HG02642 (cell line): ENCODE results near the gene PWWP2B.

Experiments
- ATAC-seq: cut with Tn5 transposase; IDR thresholded peaks from one replicate; pipeline ENCODE4 v1.9.1; 2021; ENCODE audit warnings: mild to moderate bottlenecking; ENCODE audit not compliant: unreplicated experiment, poor library complexity

PWWP2B gene

DNA sequence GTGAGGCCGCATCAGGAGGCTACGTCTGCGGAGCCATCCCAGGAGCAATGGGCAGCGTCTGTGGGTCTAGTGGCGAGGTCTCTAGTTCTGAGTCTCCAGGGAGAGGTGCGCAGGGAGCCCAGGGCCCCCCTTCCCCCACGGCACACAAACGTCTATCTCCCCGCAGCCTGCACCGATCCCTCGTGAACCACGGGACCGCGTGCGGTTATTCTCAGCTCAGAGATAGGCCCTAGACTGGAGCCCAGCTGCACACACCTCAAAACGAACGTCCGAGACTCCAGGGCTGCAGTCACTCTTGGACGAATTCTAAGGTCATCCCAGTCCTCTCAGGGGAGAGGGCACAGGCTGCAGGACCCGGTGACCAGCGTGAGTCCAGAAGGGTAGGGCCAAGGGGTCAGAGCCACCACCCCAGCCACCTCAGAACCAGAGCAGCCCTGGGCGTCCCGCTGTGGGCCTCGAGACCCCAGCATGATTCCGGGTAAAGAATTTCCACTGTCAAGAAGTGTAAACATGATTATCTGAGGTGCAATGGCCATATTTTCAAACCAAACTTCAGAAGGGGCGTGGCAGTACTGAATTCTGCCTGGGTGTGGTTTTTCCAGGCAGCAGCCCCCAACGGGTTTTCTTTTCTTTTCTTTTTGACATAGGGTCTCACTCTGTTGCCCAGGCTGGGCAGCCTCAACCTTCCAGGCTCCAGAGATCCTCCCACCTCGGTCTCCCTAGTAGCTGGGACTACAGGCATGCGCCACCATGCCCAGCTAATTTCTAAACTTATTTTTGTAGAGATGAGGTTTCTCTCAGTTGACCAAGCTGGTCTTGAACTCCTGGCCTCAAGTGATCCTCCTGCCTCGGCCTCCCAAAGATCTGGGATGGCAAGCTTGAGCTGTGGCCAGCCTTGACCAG, 57.5 kb downstream of the PWWP2B start:
- no peak for ATAC-seq

DNA sequence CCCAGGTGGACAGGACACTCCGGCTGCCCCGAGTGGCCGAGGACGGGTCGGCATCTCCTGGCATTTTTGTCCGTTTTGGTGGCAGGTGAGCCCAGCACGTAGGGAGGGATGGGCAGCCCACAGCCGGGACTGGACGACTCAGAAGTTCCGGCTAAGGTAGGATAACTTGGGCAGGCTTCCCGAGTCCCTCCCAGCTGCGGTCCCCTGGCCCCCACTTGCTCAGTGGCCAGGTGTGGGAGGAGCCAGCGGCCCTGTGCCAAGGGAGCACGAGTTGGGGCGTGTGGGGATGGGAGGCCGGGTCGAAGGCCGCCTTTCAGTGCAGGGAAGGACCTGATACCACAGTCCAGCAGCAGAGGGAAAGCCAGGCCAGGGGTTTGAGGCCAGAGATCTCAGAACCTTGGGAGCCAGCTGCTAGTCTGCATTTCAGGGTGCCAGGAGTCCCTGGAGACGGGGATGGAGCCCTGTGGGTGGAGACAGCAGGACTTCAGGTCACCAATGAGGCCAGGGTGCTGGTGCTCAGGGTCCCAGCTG, 58.5 kb downstream of the PWWP2B start:
- ATAC-seq: no peak

DNA sequence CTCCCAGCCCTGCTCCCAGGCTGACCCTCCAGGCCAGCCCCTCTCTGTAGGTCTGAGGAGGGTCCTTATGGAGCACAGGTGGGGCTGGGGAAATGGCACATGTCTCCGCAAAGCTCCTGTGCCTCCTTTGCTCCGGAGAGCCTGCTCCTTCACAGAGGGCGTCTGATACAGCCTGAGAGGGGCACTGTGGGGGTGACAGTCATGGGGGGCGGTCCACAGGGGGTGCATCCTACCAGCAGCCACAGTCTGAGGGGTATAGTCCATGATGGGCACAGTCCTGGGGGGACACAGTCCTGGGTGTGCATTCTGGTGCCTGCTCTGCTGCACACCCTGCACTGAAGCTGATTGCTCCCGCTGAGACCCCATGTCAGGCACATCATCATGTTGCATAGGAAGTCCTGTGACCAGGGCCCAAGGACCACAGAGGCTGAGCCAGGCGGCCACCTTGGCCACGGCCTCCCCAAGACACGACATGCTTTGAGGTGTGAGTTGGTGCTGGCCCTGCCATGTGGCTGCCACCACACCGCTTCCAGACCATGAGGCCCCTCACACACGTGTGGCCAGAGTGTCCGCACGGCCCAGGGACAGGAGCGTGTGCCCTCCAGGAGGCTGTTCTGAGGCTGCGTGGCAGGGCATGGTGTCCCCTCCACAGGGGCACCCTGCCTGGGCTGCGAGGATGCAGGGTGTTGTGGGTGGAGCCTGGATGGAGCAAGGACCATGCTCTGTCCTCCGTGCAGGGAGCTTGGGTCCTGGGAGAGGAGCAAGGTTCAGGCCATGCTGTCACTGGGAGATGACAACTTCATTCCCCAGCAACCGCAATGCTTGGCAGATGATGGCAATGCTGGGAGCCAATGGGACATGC, 59.2 kb downstream of the PWWP2B start:
- ATAC-seq: no peak

DNA sequence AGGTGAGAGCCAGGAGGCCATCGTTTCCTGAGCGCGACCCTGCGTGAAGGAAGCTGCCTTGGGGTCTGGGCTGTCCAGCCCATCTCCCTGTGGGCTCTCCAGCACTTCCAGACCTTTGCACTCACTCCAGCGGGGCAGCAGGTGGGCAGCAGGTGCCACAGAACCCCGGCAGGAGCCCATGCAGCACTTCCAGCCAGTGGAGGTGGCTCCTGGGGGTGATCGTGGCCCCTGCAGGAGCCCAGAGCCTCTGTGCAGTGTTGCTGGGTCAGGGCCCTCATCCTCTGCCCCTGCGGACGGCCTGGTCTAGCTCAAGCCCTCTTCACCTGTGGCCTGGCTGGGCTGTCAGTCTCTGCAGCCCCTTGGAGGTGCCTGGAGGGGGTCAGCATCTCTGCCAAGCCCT, 59.9 kb downstream of the PWWP2B start:
- ATAC-seq: no peak

GRCh38 chr10:132457328-132458070, 60.5 kb downstream of the PWWP2B start:
- no peak for ATAC-seq

- no peak for ATAC-seq
These were observed 61.1 kb downstream of the PWWP2B start for GRCh38 chr10:132458071-132458585.

DNA sequence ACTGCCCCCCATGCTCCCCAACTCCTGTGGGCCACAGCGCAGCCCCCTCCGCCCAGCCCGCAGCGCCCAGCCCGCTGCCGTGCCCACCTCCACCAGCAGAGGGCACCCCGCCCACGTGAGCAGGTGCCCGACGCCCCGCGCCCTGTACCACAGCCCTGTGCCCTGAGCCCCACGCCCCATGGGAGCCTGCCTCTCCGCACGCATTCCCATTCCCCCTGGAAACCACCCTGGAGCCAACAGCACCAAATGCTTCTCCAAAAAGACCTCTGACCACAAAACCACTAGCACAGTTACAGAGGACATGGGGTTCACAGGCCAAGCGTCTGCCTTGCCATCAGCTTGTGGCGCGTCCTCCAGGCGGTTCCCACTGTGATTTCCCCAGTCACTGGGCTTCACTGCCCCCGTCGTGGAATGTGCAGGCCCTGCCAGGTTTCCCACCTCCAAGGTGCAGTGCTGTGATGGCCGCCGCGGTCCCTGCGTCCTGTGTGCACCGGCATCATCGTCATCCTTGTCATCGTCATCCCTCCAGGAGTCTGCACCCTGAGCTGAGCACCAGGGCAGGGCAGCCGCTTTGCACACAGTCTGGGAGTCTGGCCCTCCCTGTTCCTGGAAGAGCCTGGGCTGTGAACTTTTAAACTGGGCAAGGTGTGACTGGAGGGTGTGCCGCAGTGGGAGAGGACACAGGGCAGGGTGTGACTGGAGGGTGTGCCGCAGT, 61.7 kb downstream of the PWWP2B start:
- ATAC-seq: no peak

- no peak for ATAC-seq
These were observed 62.5 kb downstream of the PWWP2B start for GRCh38 chr10:132459301-132460003.

DNA sequence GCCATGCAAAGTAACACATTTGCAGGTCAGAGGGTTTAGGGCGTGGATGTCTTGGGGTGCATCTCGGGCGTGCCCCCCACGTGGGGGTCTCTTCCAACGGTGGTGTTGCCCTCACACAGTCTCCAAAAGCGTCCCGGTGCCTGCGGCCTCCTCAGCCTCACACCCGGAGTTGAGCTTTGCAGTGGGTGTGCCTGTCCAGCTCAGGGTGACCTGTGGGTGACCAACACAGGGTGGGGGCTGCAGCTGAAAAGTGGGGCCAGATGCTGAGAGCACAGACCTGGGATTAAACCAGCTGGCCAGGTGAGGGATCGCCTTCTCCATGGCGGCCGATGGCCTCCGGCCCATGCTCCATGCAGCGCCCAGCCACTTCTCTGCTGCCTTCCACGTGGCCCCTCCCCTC, 63.1 kb downstream of the PWWP2B start:
- no peak for ATAC-seq

- no peak for ATAC-seq
These were observed 63.7 kb downstream of the PWWP2B start for GRCh38 chr10:132460691-132461090.

DNA sequence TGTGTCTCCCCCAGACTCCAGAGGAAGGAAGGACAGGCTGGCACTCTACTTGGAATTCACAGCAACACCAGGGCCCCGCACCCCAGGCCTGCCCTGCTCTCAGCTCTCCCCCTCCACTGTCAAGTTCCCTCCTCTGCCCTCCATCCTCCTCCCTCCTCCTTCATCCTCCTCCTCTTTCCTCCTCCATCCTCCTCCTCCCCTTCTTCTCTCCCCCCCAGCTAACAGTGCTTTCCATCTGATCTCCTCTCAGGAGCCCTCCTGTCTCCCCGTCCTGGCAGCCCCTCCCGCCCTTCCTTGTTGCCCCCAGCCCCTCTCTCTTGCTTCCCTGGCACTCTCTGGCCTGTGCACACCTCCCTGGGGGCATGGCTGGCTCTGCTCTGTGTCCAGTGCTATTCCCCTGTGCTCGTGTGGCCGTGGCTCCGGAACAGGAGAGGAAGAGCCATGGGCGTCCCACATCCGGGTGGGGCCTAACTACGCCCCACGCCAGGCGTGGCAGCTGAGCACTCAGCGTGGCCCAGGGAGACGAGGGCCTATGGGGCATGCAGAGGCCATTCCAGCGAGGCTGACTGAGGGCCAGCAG, 64.2 kb downstream of the PWWP2B start:
- no peak for ATAC-seq

DNA sequence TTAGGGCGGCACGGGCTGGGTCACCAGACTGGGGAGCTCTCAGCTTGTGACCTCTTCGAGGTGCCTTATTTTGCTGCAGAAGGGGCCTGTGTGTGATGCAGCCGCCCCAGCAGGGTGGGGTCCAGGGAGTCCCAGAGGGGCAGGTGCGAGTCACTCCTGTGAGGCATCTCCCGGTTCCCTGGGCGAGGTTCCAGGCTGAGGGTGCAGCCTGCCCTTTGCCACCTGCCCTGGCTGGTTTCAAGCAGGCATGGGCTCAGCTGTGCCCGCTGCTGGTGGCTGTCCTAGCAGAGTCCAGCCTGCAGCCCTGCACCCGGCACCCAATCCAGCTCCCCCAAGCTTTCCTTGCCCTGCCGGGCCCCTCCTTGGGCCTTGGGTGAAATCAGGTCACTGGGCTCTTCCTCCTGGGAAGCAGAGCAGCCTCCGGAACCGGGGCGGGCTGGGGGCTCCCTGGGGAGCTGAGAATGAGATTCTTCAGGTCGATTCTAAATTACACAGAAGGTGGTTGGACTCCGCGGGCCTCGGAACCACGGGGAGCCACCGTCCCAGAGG, 64.8 kb downstream of the PWWP2B start:
- no peak for ATAC-seq

GRCh38 chr10:132462463-132463332, 65.7 kb downstream of the PWWP2B start:
- no peak for ATAC-seq

DNA sequence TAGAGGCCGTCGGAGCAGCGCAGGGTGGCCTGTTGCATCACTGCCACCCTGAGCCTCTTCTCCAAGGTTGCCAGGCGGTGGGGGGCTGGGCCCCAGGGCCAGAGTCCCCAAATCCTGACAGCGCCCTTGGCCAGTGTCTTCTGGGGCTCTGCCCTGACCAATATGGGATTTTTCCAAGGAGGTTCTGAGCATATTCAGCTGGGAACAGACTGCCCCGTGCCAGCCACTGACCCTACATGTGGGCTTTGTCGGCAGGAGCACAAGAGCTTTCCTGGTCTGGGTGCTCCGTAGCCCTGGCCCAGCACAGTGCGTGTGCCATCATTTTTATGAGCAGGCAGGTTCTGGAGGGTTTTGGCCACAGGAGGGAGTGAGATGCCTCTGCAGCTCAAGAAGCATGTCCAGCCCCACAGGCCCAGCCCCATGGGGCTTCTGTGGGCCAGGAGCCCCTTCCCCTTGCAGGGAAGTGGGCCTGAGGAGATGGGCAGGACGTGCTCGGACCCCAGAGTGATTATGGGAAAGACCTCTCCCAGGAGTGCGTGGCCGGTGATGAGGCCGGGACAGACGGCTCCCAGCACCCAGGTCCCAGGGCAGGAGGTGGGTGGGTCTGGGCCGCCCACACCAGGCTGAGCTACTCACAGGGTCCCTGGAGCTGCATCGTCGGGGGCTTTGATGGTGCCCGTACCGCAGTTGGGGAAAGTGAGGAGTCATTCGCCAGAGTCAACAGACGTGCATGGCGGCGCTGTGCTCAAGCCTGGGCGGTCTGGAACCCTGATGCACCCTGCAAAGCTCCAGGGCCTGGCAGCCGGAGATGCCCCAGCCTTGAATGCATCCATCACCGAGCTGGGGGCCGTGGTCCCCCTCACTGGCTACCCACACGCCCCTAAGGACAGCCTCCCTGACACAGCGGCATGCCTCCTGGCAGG, 66.6 kb downstream of the PWWP2B start:
- ATAC-seq: no peak

- ATAC-seq: no peak
These were observed 67.5 kb downstream of the PWWP2B start for GRCh38 chr10:132464256-132465192.
